ENCODE results near the gene CCND3.
"Not testable (repeated sequence)": the region's sequence is repeated elsewhere in the genome, so short reads cannot be mapped to it uniquely, and the experiment has no call there.

The CCND3 gene

DNA sequence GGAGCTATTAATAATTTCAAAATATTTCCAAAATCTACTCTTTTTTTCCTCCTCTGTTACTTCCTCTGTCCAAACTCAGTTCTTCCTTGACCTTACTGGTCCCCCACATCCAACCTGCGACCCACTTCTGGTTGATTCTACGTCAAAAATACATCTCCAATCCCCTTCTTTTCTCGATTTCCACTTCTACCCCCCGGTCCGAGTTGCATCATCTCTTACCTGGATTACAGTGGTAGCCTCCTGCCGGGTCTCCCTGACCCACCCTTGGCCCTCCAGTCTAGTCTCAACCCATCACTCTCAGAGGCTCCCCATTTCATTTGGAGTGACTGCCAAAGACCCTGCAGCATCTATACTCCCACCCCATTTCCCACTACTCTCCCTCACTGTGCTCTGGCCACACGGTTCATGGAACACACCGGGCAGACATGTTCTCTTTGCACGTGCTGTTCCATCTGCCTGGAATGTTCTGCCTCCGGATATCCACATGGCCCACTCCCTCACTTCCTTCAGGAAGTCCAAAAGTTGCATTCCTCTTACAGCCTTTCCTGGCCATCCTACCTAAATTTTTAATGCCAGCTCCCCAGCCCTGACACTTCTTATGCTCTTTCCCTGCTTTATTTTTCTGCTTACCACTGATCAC, 6.1 kb upstream of the CCND3 start:
- no peak for DNase-seq (ENCODE audit: low read depth in 2 of 2, low spot score in 1 of 2)

- DNase-seq (ENCODE audit: low read depth in 2 of 2, low spot score in 1 of 2) = no peak
Measured at GRCh38 chr6:41943456-41943855, 1.8 kb upstream of the CCND3 start.

DNA sequence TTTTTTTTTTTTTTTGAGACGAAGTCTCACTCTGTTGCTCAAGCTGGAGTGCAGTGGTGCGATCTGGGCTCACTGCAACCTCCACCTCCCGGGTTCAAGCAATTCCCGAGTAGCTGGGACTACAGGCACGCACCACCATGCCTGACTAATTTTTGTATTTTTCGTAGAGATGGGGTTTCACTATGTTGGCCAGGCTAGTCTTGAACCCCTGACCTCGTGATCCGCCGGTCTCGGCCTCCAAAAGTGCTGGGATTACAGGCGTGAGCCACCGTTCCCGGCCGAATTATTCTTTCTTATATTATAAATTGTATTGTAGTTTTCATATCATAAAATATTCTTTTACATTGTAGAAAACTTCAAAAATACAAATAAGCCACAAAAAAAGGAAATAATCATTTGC, 1.3 kb upstream of the CCND3 start:
- DNase-seq (ENCODE audit: low read depth in 2 of 2, low spot score in 1 of 2) = not testable (repeated sequence)

- DNase-seq (ENCODE audit: low read depth in 2 of 2, low spot score in 1 of 2) = no peak
Measured at GRCh38 chr6:41942067-41942851, 651 bp upstream of the CCND3 start.

DNA sequence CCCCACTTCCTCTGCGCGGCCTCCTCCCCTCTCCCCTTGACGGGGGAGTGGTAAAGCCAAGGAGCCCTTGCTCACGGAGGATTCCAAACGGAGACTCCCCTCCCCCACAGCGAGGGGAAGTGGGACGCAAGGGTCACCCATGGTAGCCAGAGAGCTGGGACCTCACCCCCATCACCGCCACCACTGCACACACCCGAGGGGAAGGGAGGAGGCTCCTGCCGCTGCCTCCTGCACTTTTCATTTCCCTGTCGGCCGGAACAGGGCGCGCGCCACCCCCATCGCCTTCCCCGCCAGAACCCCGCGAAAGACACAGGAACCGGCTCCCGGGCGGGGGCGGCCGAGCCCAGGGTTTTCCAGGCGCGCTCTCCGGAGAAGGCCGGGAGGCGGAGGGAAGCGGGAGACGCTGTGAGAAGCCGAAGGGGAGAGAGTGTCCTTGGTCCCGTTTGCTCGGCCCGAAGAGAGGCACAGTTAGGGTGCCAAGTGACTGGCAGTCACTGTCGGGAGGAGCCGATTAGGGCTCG, 789 bp downstream of the CCND3 start:
- no peak for DNase-seq (ENCODE audit: low read depth in 2 of 2, low spot score in 1 of 2)

GRCh38 chr6:41939848-41940758, 1.5 kb downstream of the CCND3 start:
- no peak for DNase-seq (ENCODE audit: low read depth in 2 of 2, low spot score in 1 of 2)

GRCh38 chr6:41939176-41939847, 2.3 kb downstream of the CCND3 start:
- DNase-seq (ENCODE audit: low read depth in 2 of 2, low spot score in 1 of 2) = no peak

DNA sequence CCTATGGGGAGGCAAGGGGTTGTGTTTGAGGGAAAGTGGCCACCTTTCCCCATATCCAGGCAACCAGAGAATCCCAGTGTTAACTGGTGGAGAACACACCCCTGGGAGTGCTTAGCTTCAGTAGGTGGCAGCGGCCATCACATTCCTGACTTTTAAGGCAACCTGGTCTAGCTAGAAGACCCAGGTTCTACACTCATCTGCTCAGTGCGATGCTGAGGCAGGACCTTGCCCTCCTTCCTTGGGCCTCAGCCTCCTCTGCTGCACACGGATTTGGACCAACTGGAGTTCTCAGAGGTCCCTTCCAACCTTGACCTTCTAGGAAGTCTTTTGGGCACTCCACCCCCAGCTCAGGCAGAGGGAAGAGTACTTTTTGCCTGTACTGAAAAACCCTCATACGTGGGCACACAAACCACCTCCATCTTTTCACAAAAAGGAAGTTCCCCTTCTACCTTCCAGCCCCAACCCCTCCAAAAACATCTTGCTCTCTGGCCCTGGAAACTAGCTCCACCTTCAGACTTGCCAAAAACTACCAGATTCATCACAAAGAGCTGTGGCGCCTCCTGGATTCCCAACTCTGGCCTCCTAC, 2.9 kb downstream of the CCND3 start:
- DNase-seq (ENCODE audit: low read depth in 2 of 2, low spot score in 1 of 2) = no peak

GRCh38 chr6:41937861-41938574, 3.6 kb downstream of the CCND3 start:
- DNase-seq (ENCODE audit: low read depth in 2 of 2, low spot score in 1 of 2) = no peak

DNA sequence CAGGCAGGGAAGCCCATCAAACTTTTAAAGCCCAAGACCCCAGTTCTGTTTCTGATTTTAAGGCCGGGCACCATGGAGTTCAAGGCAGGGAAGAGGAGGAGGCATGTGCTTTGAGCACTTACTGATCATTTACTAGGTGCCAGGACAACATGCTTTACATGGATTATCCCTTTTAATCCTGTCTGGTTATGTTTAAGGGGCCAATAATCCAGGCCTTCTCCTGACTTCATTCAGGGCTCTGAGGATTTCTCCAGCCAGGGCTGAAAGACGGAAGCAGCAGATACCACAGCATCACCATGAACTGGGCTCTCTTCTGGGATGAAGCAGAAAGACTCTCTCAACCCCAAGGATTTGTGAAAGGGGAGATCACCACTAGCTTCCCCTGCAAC, 4.1 kb downstream of the CCND3 start:
- no peak for DNase-seq (ENCODE audit: low read depth in 2 of 2, low spot score in 1 of 2)

- DNase-seq (ENCODE audit: low read depth in 2 of 2, low spot score in 1 of 2) = peak; percentile 37 to 52
Measured at GRCh38 chr6:41936073-41936837, 5.4 kb downstream of the CCND3 start.

DNA sequence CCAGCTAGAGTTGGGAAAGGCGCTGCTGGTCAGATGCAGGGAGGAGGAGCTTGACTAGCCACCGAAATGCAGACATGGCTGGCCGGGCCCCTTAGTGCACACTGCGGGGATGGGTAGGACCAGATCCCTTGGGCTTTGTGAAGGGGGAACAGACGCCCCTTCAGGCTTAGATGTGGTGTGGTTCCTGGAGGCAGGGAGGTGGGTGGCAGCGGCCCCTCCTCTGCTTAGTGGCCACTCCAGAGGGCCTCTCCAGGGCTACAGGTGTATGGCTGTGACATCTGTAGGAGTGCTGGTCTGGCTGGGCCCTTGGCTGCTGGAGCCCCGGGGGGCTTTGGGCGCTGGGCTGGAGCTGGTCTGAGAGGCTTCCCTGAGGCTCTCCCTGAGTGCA, 5.9 kb downstream of the CCND3 start:
- DNase-seq (ENCODE audit: low read depth in 2 of 2, low spot score in 1 of 2) = no peak

- DNase-seq (ENCODE audit: low read depth in 2 of 2, low spot score in 1 of 2) = no peak
Measured at GRCh38 chr6:41935193-41935574, 6.4 kb downstream of the CCND3 start.

GRCh38 chr6:41934278-41935192, 7.1 kb downstream of the CCND3 start:
- DNase-seq (ENCODE audit: low read depth in 2 of 2, low spot score in 1 of 2) = no peak

DNA sequence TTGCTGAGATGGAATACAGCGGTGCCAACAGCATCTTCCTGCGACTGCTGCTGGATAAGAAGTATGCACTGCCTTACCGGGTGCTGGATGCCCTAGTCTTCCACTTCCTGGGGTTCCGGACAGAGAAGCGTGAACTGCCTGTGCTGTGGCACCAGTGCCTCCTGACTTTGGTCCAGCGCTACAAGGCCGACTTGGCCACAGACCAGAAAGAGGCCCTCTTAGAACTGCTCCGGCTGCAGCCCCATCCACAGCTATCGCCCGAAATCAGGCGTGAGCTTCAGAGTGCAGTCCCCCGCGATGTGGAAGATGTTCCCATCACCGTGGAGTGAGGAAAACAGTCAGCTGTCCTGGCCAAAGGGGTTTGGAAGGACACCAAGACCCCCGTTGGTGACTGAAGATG, 9.2 kb downstream of the CCND3 start:
- DNase-seq (ENCODE audit: low read depth in 2 of 2, low spot score in 1 of 2) = no peak

DNA sequence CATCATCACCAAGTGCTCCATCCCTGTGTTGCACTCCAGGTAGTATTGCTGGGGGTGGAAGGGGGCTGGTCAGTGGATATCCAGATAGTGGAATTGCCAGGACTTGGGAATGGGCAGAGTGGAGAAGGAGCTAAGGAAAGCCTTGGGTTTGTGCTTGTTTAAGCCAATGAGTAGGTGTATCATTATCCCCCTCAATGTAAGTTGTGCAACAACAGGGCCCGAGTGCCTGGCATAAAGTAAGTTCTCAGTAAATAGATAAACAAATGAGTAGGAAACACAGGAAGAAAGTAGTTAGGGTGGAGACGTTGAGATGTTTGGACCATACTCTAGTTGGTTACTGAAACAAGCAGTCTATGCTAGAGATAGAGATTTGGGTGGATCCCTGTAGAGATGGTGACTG, 9.8 kb downstream of the CCND3 start:
- DNase-seq (ENCODE audit: low read depth in 2 of 2, low spot score in 1 of 2) = no peak

- DNase-seq (ENCODE audit: low read depth in 2 of 2, low spot score in 1 of 2) = no peak
Measured at GRCh38 chr6:41929924-41930323, 11.7 kb downstream of the CCND3 start.

DNA sequence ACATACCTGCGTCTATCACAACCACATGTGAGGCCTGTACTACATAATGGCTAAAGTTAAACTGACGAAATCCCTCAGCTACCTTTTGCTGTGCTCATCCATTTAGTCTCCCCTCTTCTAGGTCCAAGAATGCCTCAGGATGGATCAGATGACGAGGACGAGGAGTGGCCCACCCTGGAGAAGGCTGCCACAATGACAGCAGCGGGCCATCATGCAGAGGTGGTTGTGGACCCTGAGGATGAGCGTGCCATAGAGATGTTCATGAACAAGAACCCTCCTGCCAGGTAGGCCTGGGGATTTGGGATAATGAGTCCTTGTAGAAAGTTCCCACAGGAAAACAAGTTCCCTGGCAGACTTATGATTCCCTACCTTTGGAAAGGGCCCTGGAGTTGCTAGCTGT, 14.4 kb downstream of the CCND3 start:
- DNase-seq (ENCODE audit: low read depth in 2 of 2, low spot score in 1 of 2) = no peak
